ENCODE measurements around the gene KCNQ1. TPM values are rescaled to one million over a fixed set of nuclear protein-coding genes. Genes with fewer than 3 reads are reported as not detected.

The KCNQ1 gene
- total and polyA plus RNA-seq, 2 of the 13 experiments (the other 11 are each of a cell fraction or from before 2014, with no cell fraction given) = 0.02 to 0.08 TPM

GRCh38 chr11:2687782-2688191, 243.0 kb downstream of the KCNQ1 start (continued):
- TF ChIP-seq ZNF646 (CRISPR knock-in tag; IDR thresholded peaks at IDR 0.05) (no peak), ZNF609 (CRISPR knock-in tag; IDR thresholded peaks at IDR 0.05; ENCODE audit: borderline replicate concordance) (peak; percentile 21; the same call in 1 of the 2 replicates)

All from HepG2 (cell line).